GM04504 (cell line): ENCODE measurements around the gene IBA57.
"Not testable (repeated sequence)": the region's sequence is repeated elsewhere in the genome, so short reads cannot be mapped to it uniquely, and the experiment has no call there.

ENCODE experiments used
- DNase-seq: peaks from one replicate; pipeline ENCODE4 v3.0.0-alpha.2; 2012; ENCODE audit warnings: low read depth

Gene IBA57

DNA sequence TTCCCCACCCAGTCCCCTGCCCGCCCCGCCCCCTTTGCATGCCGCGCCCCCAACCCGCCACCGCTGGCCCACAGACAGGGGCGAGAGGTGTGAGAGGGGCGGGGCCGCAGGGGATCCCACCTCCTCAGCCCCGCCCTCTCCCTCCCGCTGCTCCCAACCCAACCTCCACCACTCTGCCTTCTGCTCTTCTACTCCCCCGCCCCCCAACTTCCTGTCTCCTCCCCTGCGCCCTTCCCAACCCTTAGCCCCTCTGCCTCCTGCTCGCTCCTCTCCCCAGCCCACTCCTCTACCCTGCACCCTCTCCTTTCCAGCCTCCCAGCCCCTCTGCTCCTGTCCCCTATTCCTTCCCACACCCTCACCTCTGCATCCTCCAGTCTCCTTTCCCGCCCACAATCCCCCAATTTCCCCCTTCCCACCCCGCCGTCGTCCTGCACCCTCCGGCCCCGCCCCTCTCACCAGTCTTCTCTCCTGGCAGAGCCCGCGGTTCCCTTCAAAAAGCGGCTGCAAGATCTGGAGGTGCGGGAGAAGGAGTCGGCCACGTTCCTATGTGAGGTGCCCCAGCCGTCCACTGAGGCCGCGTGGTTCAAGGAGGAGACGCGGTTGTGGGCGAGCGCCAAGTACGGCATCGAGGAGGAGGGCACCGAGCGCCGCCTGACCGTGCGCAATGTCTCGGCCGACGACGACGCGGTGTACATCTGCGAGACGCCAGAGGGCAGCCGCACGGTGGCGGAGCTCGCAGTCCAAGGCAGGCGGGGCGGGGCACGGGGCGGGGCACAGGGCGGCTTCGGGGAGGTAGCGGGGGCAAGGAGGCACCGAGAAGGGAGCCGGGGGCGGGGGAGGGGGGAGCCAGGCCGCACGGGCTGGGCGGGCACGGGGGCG lies 47.6 kb downstream of the IBA57 start:
- peak; percentile 51 for DNase-seq

DNA sequence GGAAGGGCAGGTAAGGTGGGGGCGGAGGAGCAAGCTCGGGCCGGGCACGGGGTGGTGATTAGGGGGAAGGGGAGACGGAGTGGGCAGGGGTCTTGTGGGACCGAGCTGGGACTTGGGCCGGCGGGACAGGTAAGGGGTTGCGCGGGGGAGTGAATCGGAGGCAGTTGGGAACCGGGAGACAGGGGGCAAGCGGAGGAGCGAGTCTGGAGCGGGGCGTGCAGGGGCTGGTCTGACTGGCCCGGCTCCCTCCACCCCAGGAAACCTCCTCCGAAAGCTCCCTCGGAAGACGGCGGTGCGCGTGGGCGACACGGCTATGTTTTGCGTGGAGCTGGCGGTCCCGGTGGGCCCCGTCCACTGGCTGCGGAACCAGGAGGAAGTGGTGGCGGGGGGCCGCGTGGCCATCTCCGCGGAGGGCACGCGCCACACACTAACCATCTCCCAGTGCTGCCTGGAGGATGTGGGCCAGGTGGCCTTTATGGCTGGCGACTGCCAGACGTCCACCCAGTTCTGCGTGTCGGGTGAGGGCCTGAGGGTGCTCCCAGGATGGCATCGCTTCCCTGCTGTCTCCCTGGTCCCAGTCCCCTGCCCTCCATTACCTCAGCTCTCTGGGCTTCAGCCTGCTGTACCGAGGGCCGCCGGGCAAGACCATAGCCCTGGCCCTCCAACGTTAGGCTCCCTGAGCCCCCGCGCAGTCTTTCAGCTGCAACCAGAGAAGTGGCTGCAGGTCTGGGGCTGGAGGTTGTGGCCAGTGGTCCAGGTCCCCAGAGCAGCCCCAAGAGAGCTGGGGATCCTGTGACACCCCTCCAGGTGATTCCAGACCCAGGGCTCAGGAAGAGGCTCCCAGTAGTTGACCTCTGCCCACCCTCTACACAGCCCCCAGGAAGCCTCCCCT lies 48.6 kb downstream of the IBA57 start:
- DNase-seq, result no peak

DNA sequence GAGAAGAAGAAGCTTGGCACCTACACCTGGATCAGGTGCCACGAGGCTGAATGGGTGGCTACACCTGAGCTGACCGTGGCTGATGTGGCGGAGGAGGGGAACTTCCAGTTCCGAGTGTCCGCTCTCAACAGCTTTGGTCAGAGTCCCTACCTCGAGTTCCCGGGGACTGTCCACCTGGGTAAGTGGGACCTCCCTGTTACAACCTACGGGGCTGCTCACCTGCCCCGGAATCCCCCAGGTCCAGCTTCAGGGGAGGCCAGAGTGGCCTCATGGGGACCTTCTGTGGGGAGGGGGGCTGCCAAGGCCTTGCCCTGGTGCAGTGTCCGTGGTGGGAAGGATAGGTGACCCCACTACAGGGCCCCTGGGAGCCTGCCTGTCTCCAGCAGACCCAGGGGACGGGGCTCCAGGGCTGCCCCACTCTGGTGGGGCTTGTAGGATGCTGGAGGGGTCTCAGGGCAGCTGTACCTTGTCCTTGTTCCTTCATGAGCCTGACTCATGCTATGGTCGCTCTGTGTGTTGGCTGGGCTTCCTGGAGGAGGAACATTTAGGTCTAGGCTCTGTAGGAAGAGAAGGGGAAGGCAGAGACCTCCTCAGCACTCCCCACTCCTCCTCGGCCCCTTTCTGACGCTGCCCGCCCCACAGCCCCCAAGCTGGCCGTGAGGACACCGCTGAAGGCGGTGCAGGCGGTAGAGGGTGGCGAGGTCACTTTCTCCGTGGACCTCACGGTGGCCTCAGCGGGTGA lies 49.5 kb downstream of the IBA57 start:
- no peak for DNase-seq

DNA sequence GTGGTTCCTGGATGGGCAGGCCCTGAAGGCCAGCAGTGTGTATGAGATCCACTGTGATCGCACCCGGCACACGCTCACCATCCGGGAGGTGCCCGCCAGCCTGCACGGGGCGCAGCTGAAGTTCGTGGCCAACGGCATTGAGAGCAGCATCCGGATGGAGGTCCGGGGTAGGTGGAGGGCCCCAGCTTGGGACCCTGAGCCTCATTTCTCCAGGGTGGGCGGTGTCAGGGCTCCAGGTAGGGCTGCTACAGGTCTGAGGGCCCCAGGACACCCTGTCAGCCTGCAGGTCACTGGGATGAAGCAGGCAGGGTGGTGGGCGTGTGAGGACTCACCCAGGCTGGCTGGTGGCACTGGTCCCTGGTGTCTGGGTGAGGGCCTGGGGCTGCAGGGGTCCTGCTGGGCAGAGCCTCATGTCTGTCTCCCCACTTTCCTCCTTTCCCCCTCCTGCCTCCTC lies 50.1 kb downstream of the IBA57 start:
- no peak for DNase-seq

DNA sequence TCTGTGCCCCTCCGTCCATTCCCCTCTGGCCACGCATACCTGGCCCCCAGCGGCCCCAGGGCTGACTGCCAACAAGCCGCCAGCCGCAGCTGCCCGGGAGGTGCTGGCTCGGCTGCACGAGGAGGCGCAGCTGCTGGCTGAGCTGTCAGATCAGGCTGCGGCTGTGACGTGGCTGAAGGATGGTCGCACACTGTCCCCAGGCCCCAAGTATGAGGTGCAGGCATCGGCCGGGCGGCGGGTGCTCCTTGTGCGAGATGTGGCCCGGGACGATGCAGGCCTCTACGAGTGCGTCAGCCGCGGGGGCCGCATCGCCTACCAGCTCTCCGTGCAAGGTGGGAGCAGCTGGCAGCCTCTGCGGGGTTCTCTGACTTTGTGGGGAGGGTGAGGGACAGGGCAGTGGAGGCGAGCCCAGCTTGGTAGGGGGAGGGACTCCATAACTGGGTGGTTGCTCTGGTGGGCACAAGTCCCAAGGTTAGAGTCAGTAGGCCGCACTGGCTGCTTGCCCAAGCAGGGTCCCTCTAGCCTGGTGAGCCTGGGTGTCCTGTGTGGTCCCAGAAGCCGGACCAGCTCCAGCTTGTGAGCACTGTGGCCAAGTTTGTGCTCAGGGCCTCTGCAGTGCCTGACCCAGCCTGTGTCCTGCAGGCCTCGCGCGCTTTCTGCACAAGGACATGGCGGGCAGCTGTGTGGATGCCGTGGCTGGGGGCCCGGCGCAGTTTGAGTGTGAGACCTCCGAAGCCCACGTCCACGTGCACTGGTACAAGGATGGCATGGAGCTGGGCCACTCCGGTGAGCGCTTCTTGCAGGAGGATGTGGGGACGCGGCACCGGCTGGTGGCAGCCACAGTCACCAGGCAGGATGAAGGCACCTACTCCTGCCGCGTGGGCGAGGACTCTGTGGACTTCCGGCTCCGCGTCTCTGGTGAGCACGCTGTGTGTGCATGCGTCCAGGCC lies 51.0 kb downstream of the IBA57 start:
- DNase-seq, result no peak

DNA sequence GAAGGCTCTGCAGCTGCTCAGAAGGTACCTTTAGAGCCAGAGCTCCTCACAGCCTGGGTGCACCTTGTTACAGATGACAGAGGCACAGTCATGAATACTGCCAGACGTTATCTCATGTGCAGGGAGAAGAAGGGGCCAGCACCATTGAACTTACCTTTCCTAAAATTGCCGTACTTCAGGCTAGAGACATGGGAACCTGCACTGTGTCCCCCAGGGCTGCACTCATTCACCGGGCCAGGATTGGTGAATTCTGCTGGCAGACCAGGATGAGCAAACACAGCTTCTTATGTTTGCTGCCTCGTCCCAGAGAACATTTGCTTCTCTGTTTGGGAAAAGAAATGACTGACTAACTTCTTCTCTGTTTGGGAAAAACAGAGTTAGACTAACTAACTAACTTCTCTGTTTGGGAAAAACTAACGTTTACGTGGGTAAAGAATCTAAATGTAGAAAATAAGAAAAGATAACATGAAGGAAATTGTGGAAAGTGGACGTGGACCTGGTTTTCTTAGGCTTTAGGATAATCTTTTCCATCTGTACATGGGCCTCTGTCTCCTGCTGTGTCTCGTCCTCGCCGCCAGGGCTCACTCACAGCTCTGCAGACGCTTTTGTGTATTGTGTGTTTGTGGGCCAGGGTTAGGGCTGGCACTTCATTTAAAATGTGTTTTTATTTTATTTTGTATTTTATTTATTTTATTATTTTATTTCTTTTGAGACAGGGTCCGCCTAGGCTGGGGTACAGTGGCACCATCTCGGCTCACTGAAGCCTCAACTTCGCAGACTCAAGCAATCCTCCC lies 52.1 kb downstream of the IBA57 start:
- no peak for DNase-seq

DNA sequence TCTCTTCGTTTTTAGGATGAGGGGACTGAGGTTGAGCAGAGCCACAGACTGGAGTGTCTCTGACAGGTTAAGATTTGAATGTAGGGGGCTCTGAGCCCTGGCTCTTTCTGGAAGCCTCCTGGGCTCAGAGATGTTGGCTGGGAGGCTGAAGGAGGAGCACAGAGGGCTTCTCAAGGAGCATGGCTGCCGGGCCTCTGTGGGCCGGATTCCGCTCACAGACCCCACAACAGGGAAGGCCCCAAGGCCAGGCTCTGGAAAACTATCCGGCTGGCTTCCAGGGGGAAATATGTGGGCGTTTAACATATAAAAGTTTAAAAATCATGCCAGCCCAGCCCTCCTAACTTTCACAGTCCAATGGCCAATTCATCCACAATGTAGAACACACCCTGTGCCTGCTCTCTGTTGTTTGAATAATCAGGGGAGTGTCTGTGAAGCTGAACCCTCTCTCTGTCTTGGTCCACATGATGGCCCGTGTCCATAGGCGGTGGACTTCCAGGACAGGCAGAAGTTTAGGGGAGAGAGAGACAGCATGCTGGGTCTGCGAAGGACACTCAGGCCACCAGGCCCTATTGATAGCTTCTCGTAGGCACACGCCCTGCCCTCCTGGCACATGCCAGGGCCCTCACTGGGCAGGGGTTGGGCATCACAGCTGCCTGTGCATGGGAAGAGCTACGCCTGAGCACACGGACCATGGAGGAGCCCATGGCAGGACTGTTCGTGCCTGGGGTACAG lies 53.1 kb downstream of the IBA57 start:
- DNase-seq, result no peak

DNA sequence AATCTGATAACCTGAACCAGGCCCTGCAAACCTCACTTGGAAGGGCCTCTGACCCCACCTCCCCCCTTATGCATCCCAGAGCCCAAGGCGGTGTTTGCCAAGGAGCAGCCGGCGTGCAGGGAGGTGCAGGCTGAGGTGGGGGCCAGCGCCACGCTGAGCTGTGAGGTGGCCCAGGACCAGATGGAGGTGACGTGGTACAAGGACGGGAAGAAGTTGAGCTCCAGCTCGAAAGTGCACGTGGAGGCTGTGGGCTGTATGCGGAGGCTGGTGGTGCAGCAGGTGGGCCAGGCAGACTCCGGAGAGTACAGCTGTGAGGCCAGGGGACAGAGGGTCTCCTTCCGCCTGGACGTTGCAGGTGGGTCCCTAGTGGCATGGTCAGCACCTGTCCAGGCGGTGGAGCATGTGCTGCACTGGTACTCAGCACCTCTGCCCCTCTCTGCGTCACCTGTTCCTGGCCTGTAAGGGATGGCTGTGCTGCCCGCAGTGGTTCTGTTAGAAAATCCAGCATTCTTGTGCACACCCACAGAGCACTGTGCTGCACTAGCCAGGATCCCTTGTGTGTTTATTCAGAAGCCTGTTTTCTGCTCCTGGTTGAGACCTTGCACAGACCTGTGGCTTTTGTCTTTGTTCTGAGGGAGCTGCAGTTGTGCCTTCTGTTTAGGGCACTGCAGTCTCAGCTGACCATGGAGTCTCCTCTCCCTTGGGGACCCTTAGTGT lies 53.8 kb downstream of the IBA57 start:
- no peak for DNase-seq

DNA sequence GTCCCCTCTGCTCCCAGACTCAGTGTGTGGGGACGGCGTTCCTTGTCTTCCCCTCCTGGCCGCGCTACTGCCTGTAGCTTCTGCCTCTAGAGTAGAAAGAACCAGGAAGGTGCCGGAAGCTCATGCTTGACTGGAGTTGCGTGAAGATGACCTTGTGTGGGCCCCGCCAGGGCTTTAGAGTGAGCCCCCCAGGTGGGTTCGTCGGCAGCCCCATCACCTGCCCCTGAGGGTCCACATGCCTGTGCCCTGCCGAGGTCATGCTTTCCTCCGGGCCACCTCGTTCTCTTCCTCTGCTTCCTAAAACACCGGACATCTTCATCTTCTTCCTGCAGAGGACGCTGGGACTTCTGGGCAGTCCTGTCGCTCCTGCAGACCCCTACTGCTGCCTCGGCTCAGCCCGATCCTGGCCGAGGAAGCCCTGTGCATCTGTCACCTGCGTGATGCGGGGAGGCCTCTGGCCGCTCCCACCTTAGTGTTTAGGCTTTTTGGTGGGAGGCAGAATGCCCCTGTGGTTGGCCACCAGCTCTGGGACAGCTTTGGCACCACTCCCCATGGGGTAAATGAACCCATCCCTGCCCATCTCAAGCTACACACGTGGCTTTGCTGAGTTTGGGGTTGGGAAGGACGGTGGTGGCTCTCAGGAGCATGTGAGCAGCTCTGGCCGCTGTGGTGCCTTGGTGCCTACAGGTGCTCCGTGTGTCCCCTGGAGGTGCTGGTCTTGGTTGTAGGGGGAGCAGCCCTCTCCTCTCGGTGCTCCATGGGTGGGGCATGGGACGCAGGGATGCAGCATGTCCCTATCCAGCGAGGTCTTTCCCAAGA lies 54.6 kb downstream of the IBA57 start:
- DNase-seq, result no peak

DNA sequence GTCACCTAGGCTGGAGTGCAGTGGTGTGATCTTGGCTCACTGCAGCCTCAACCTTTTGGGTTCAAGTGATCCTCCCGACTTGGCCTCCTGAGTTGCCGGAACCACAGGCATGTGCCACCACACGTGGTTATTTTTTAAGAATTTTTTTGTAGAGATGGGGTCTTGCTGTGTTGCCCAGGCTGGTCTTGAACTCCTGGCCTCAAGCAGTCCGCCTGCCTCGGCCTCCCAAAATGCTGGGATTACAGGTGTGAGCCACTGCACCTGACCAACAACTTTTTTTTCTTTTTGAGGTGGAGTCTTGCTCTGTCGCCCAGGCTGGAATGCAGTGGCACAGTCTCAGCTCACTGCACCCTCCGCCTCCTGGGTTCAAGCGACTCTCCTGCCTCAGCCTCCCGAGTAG lies 55.5 kb downstream of the IBA57 start:
- DNase-seq, result not testable (repeated sequence)

DNA sequence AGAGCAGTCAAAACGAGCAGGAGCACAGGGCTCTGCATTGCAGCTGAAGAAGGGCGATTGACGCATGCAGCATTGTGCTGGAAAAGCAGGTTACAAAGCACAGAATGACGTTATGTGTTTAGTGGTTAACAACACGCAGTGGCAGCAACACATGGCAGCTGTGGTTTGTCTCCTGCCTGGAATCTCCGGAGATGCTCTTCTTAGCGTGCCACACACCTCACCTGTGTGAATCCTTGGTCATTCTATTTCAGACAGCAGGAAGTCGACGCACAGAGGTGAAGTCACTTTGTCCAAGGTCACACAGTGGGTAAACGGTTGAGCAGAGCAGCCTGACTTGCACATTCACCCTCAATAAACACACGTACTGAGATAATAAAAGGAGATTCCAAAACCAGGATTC lies 56.9 kb downstream of the IBA57 start:
- DNase-seq, result no peak

DNA sequence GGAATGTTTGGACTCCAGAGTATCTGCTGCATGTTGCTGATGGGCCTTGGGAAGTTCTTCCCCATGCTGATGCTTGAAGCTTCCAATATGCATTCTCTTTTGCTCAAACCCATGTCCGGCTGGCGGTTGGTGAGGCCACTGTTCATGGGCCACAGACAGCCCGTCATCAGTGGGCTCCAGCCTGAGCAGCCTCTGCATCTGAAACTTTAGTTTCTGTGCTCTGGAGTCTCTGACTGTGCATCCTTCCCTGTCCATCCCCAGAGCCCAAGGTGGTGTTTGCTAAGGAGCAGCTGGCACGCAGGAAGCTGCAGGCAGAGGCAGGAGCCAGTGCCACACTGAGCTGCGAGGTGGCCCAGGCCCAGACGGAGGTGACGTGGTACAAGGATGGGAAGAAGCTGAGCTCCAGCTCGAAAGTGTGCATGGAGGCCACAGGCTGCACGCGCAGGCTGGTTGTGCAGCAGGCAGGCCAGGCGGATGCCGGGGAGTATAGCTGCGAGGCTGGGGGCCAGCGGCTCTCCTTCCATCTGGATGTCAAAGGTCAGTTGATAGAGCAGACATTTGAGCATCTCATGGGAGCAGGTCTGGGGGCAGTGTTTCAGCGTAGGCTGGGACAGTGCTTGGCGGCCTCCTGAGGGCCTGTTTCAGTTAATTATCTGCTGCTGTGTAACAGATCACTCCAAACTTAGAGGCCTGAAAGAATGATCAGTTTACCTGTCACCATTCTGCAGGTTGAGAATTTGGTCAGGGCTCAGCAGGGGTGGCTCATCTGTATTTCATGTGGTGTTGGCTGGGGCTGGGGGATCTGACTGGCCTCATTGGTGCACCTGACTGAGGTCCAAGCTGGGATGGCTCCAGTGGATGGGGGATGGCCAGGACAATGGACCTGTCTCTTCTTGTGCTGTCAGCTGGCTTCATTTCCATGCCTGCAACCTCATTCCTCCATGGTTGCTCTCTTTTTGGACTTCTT lies 58.9 kb downstream of the IBA57 start:
- no peak for DNase-seq

DNA sequence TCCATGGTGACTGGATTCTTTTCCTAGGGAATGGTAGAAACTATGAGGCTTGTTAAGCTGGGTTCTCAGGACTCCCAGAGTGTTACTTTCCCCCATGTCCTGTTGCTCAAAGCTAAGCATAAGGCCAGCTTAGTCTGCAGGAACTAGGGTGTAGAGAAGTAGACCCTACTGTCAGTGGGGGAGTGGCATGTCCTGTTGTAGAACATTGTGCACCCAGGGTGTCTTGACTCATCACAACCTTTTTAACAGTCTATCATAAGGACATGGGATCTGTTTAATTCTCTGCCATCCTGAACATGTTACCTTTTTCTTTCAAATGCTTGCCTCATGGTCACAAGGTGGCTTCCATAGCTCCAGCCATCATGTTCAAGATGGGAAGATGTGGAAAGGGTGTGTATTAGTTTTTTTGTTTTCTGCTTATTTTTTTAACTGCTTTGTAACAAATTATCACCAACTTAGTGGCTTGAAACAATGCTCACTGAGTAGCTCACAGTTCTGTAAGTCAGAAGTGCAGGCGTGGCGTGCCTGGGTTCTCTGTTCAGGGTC lies 59.6 kb downstream of the IBA57 start:
- no peak for DNase-seq

DNA sequence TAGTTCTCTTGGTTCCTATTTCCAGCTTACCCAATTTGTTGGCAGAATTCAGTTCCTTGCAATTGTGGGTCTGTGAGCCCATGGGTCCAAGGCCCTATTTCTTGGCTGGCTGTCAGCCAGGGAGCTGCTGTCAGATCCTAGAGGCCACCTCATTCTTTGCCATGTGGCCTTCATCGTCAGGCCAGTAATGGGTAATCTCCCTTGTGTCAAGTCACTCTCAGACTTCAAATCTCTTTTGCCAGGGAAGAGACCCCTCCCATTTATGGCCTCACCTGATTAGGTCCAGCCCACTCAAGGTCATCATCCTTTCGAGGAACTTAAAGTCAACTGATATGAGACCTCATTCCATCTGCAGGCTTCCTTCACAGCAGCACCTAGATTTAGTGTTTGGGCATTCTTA lies 60.1 kb downstream of the IBA57 start:
- DNase-seq, result no peak

DNA sequence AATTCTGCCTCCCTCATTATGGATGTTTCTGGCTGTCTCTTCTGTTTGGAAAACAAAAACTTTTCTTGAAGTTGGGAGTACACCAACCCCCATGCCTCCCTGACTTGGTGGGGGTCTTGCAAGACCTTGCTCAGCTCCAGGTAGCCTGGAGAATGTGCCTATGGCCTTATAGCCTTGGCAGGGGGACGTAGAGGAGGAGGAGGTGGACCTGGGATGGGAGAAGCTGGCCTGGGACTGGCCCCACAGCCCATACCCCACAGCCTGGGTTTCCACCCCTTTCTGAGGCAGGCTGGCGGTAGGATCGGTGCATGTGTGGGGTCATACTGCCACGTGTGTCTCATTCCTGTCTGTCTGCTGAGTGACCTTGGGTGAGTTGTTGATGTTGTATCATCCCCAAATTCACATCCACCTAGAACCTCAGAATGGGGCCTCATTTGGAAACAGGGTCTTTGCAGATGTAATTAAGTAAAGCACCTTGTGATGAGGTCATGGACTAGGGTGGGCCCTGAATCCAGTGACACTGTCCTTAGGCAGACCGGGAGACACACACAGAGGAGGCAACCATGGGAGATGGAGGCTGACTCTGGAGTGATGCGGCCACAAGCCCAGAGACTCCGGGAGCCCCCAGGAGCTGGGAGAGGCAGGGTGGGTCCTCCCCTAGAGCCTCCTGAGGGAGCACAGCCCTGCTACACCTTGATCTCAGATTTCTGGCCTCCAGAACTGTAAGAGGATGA lies 60.7 kb downstream of the IBA57 start:
- no peak for DNase-seq
